ENCODE data around the gene CAT.

Gene CAT

DNA sequence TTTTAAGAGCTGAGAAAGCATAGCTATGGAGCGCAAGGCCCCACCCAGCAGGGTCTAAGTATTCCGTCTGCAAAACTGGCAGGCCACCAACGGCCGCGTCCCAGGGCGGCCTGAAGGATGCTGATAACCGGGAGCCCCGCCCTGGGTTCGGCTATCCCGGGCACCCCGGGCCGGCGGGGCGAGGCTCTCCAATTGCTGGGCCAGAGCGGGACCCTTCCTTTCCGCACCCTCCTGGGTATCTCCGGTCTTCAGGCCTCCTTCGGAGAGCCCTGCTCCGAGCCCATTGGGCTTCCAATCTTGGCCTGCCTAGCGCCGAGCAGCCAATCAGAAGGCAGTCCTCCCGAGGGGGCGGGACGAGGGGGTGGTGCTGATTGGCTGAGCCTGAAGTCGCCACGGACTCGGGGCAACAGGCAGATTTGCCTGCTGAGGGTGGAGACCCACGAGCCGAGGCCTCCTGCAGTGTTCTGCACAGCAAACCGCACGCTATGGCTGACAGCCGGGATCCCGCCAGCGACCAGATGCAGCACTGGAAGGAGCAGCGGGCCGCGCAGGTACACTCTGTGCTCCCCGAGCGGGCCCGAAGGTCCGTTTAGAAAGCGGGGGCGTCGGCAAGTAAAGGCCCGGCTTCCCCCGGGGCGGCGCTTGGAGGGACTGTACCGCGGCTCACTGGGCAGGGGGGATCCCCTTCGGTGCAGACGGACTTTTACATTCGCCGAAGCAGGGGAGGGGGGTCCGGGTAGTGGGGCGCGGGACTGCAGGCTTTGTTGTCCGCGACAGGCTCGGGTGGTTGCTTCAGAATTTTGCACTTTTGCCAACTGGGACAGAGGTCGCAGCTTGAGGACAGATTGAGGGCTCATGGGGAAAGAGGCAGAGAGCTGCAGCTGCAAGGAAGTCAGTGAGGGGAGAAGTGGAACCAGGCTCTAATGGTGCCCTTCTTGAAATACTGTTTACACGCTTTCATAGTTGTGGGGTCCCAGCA lies at the start of gene CAT:
Gene CAT, plus strand, starts transcription at position 406 of the 979 bp plus-strand sequence. Its CDS starts 80 bp downstream, at position 486.
- in situ Hi-C loops (cut with MboI; ENCODE audit: low pct_unique_long_range_greater_than_20kb, low sequenced_read_pairs), result no loop called here
- peak; percentile 98 for DNase-seq

DNA sequence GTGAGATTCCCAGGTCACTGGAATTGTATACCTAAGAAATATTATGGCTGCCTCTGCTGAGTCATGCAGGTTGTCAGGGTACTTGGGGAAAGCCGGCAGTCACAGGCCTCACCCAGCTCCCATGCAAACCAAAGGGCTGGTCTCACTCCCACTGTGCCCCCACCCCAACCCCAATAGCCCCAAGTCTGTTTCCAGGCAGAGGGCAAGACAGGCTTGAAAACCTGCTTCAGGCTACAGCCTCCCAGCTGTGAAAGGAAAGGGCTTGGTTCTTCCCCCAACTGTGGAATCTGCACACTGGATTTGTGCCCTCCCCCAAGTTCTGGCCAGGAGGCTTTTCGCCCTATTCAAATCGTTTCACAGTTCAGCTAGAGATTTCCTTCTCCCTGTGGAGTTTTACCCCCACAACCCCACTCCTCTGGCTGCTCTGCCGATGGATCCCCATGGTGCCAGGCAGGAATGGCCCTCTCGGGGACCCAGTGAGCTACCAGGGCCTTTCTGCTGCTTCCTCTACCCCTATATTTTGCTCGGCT lies 43.9 kb upstream of the CAT start:
- in situ Hi-C loops (cut with MboI; ENCODE audit: low pct_unique_long_range_greater_than_20kb, low sequenced_read_pairs), result no loop called here
- no peak for DNase-seq

DNA sequence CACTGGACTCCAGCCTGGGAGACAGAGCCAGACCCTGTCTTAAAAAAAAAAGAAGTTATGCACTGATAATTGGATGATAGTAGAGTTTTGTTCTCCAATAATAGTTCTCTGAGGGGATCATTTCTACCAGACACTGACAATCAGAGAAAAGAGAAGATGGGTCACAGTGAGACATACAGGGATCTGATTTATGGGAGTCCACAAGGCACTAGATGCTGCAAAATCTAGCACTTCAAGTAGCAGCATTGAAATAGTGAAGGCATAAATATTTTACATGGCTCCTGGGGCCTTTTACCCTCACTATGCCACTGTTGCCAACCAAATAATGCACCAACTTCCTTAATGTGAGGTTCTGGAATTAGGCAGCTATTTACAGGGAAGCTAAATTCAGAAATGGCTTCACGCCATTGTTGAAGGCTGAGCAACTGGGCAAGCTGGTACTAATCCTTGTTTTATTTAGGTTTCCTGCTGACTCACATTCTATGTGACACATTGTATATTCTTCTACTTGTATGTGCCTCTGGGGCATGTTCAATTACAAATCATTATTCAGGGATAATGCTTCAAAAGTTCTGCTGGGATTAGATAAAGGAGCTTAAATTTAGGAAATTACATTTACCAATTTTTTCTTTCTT lies 42.7 kb upstream of the CAT start:
- DNase-seq, result no peak
- in situ Hi-C loops (cut with MboI; ENCODE audit: low pct_unique_long_range_greater_than_20kb, low sequenced_read_pairs), result no loop called here

- in situ Hi-C loops (cut with MboI; ENCODE audit: low pct_unique_long_range_greater_than_20kb, low sequenced_read_pairs), result no loop called here
- DNase-seq, result no peak
Measured at GRCh38 chr11:34397120-34397519, 41.6 kb upstream of the CAT start.

- no peak for DNase-seq
- in situ Hi-C loops (cut with MboI; ENCODE audit: low pct_unique_long_range_greater_than_20kb, low sequenced_read_pairs), result no loop called here
Measured at GRCh38 chr11:34397811-34398210, 40.9 kb upstream of the CAT start.

DNA sequence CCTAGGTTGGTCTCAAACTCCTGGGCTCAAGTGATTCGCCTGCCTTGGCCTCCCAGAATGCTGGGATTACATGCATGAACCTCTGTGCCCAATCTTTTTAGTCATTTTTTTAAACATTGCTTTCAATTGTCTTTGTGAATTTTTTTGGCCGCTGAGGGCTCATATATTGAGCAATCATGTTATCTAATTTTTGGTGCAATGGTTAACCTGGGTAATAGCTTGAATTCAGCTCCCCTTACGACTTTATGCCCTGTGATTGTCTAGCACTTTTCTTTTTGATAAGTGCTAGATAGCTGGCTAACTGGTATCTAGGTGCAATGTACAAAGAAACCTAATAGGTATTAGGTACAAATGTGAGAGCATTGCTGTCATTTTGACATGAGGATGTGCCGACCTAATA lies 35.3 kb upstream of the CAT start:
- DNase-seq, result no peak
- in situ Hi-C loops (cut with MboI; ENCODE audit: low pct_unique_long_range_greater_than_20kb, low sequenced_read_pairs), result no loop called here

DNA sequence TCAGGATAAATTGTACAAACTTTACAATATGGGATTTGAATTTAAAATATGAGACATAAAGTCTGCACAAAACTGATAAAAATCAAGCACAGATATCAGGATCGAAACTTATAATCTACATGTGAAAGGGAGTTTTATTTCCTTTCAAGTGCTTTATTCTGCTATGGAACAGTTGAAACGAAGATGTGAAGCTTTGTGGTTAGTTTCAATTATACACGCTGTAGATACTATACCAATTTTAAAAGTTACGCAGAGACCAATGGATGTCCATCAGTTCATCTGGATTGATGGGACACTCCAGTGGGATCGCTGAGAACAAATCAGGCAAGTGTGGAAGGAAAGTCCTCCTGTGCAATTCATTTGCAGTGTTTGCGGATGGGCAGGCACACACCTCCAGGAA lies 34.5 kb upstream of the CAT start:
- in situ Hi-C loops (cut with MboI; ENCODE audit: low pct_unique_long_range_greater_than_20kb, low sequenced_read_pairs), result no loop called here
- DNase-seq, result no peak

DNA sequence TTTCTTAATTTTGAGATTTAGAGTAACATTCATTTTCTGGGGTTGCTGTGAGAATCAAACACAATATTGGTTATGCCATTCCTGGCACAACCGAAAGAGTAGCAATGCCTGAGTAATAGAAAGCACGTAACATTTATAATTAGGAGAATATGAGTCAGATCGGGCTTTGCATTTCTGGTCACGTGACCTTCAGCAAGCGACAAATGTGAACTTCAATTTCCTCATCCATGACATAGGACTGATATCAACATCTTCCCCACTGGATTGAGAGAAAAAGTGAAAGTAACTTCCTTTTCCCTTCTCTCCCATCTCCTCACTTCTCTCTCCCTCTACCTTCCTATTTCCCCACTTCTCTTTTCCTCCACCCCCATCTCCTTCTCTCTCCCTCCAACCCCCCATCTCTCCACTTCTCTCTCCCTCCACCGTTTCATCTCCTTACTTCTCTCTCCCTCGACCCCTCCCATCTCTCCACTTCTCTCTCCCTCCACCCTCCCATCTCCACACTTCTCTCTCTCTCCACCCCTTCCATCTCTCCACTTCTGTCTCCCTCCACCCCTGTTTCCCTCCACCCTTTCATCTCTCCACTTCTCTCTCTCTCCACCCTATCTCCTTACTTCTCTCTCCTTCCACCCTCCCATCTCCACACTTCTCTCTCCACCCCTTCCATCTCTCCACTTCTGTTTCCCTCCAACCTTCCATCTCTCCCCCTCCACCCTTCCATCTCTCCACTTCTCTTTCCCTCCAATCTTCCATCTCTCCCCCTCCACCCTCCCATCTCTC lies 33.5 kb upstream of the CAT start:
- no peak for DNase-seq
- in situ Hi-C loops (cut with MboI; ENCODE audit: low pct_unique_long_range_greater_than_20kb, low sequenced_read_pairs), result no loop called here

- DNase-seq, result no peak
- in situ Hi-C loops (cut with MboI; ENCODE audit: low pct_unique_long_range_greater_than_20kb, low sequenced_read_pairs), result no loop called here
Measured at GRCh38 chr11:34406413-34406812, 32.3 kb upstream of the CAT start.

DNA sequence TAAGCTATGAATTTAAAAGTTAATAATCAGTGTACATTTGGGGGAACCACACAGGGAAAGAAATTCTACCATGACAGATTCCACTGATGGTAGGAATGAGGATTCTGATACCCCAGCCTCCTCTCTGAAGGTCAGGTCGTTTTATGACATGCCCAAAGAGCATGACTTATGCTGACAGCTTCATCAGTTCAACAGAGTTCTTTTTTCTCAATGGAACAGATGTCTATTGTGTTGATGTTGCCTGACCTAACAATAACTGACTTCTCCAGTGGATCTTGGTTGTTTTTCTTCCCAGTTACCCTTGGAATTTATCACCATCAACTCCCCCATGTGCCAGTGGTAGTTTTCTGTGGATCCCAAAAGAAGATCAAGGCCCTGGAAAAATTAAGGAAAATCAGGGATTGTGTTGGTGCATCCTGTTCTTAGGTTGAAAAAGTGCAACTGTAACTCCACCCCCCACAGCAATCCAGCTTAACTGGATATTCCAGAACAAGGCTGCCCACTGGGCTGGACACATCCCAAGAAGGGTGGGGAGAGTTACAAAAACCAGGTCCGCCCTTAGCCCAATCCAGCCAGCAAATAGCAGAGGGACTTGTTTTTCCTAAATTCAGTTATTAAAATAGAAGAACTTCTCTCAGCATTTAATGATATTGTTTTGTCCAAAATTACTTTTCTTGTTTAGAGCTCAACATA lies 31.5 kb upstream of the CAT start:
- in situ Hi-C loops (cut with MboI; ENCODE audit: low pct_unique_long_range_greater_than_20kb, low sequenced_read_pairs), result no loop called here
- DNase-seq, result no peak

GRCh38 chr11:34408580-34409172 lies 30.1 kb upstream of the CAT start:
- in situ Hi-C loops (cut with MboI; ENCODE audit: low pct_unique_long_range_greater_than_20kb, low sequenced_read_pairs), result no loop called here
- no peak for DNase-seq

- in situ Hi-C loops (cut with MboI; ENCODE audit: low pct_unique_long_range_greater_than_20kb, low sequenced_read_pairs), result no loop called here
- no peak for DNase-seq
Measured at GRCh38 chr11:34411111-34411510, 27.6 kb upstream of the CAT start.

DNA sequence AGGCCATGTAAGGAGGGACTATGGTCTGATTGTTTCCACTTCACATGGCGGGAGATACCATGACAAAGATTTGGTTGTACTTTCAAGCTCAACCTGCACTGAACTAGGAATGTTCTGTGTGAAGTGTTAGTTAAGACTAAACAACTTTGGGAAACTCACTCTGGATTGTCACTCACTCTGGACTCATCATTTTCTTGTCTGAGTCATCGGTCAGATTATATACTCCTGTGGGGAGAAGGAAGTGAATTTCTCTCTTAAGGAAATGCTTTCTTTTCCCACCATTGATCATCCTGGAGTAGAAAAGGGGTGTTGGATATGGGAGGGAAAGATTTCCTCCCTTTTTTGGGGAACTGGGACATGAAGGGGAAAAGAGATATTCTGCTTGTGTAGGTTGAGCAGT lies 26.9 kb upstream of the CAT start:
- in situ Hi-C loops (cut with MboI; ENCODE audit: low pct_unique_long_range_greater_than_20kb, low sequenced_read_pairs), result no loop called here
- no peak for DNase-seq

GRCh38 chr11:34413263-34413662 lies 25.5 kb upstream of the CAT start:
- no peak for DNase-seq
- in situ Hi-C loops (cut with MboI; ENCODE audit: low pct_unique_long_range_greater_than_20kb, low sequenced_read_pairs), result no loop called here

DNA sequence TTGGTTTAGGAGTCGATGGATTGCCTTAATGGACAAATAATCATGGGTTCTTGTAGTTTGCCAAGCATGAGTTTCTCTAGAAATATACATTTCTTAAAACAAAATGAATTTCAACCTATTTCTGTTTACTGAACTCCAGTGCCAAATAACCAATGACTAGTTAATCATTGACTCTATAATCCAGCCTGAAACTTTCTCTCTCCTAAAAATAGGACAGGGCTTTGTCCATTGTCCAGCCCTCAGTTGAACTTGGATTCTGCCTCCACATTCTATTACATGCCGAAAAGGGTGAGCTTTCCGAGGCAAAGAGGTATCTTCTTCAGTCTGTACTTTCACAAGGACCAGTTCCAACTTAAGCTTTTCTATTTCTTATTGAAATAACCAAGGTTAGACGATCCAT lies 23.2 kb upstream of the CAT start:
- no peak for DNase-seq
- in situ Hi-C loops (cut with MboI; ENCODE audit: low pct_unique_long_range_greater_than_20kb, low sequenced_read_pairs), result no loop called here

DNA sequence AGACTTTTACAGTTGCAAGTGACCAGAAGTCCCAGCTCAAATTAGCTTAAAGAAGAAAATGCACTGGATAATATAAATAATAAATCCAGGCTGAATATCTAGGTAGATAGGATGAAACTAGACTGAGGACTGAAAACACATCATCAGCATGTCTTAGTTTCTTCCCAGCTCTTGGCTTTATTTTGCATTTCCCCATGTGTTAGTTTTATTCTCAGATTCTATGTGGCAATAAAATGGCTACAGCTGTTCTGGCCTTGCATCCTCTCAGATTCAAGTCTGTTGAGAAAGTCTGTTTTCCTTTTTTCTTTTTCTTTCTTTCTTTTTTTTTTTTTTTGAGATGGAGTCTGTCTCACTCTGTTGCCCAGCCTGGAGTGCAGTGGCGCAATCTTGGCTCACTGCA lies 22.6 kb upstream of the CAT start:
- no peak for DNase-seq
- in situ Hi-C loops (cut with MboI; ENCODE audit: low pct_unique_long_range_greater_than_20kb, low sequenced_read_pairs), result no loop called here

DNA sequence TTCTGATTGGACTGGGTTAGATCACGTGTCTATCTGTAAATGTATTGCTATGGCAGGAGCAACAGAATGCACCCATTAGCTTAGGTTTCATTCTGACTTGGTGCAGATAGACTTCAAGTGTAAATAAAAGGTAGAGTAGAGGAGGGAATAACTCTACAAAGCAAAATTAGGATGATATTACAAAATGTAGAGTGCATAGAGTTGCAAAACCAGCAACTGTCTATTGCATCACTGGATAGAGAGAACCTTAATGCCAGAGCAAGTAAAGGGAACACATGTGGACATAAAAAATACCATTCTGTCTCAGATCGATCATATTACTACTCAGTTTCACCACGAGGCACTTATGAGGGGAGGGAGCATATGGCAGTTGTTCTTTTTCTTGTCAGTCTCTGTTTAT lies 22.0 kb upstream of the CAT start:
- no peak for DNase-seq
- in situ Hi-C loops (cut with MboI; ENCODE audit: low pct_unique_long_range_greater_than_20kb, low sequenced_read_pairs), result no loop called here

DNA sequence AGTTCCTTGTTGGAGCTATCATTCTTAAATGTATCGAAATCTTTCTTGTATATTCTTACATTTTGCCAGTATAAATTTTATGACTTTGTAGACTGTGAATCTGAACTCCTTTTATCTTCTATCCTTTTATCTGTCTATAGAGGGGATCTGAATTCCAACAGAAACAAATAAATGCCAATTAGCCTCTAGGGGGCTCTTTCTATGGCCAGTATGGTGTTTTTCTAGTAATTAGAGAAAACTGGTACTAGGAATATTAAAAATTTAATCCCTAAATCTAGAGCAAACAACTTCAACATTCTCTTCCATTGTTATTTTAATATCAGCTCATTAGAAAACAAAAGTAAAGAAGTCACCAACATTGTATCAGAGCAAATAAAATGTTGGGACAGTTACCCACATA lies 21.5 kb upstream of the CAT start:
- in situ Hi-C loops (cut with MboI; ENCODE audit: low pct_unique_long_range_greater_than_20kb, low sequenced_read_pairs), result no loop called here
- no peak for DNase-seq

- in situ Hi-C loops (cut with MboI; ENCODE audit: low pct_unique_long_range_greater_than_20kb, low sequenced_read_pairs), result no loop called here
- no peak for DNase-seq
Measured at GRCh38 chr11:34419158-34419557, 19.6 kb upstream of the CAT start.

All from KBM-7 (cell line).